Upper lobe of right lung (tissue), 1 donor: ENCODE results near the gene CCT3. TPM values are rescaled to one million over a fixed set of nuclear protein-coding genes. Genes with fewer than 3 reads are reported as not detected.

ENCODE experiments used
- ATAC-seq: fragments of 200-7000 bp; cut with Tn5 transposase; one replicate; pipeline ENCODE4 v1.9.1; 2020; ENCODE audit warnings: mild to moderate bottlenecking, moderate library complexity
- DNase-seq: peaks from one replicate; pipeline ENCODE4 v3.0.0-alpha.2; 2020
- H3K27ac ChIP-seq: fragments of 200-600 bp; one replicate; pipeline ENCODE4 v1.8.0; 2022
- H3K27me3 ChIP-seq: fragments of 200-600 bp; one replicate; pipeline ENCODE4 v1.8.0; 2022; ENCODE audit warnings: mild to moderate bottlenecking
- H3K36me3 ChIP-seq: fragments of 200-600 bp; one replicate; pipeline ENCODE4 v1.8.0; 2022
- H3K4me1 ChIP-seq: fragments of 200-600 bp; one replicate; pipeline ENCODE4 v1.8.0; 2022
- H3K4me3 ChIP-seq: fragments of 200-600 bp; one replicate; pipeline ENCODE4 v1.8.0; 2022; ENCODE audit warnings: mild to moderate bottlenecking
- H3K9me3 ChIP-seq: fragments of 200-600 bp; one replicate; pipeline ENCODE4 v1.8.0; 2022
- intact Hi-C: fragments of 100-400 bp; cut with DNase I; formaldehyde crosslinking; loops from one replicate; pipeline ENCODE4 v1.11.0; 2022
- total RNA-seq: library from RNA; stranded (reverse); fragmentation: NEBNext Ultra II Directional; extraction: Animal tissue kit (Norgen Biotek cat#: 25700); gene quantifications from one replicate; pipeline ENCODE4 v1.2.1, GENCODE V29; 2021
- TF ChIP-seq, protein P1 (sequence below): fragments of 200-600 bp; IDR thresholded peaks from one replicate; pipeline ENCODE4 v1.8.0; 2022; ENCODE audit warnings: antibody characterized with exemption
- donor health status: DM: no; HTN: yes; CAD: no; lungs with severe emphysema.

Gene CCT3
- total RNA-seq, 1 donor from 2014 or later: 120 TPM

DNA sequence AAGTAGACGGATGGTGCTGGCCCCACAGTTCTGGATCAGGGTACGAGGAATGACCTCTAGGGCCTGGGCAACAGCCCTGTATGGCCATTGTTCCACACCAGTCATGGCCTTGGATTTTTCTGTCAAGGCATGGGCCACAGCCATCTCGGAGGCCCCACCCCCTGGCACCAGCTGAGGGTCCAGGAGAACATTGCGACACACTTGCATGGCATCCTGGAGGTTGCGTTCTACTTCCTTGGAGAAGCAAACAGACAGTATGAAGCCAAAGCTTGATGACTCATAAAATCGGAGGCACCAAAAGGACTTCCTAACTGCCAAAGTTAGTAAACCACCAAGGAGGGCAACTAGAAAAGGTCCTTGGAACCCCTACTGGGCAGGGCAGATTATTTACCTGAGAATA lies 27.1 kb downstream of the CCT3 start:
- Histone ChIP-seq H3K27me3 (no peaks in the 10 kb centered on the region), H3K4me3 (no peak overlapping the region), H3K36me3 (peaks cover 90% of the 10 kb centered on the region), H3K9me3 (no peaks in the 10 kb centered on the region), H3K4me1 (no peaks in the 10 kb centered on the region), H3K27ac (no peak overlapping the region)
- ATAC-seq (no peak), DNase-seq (peak; percentile 56)
- TF ChIP-seq, protein P1, sequence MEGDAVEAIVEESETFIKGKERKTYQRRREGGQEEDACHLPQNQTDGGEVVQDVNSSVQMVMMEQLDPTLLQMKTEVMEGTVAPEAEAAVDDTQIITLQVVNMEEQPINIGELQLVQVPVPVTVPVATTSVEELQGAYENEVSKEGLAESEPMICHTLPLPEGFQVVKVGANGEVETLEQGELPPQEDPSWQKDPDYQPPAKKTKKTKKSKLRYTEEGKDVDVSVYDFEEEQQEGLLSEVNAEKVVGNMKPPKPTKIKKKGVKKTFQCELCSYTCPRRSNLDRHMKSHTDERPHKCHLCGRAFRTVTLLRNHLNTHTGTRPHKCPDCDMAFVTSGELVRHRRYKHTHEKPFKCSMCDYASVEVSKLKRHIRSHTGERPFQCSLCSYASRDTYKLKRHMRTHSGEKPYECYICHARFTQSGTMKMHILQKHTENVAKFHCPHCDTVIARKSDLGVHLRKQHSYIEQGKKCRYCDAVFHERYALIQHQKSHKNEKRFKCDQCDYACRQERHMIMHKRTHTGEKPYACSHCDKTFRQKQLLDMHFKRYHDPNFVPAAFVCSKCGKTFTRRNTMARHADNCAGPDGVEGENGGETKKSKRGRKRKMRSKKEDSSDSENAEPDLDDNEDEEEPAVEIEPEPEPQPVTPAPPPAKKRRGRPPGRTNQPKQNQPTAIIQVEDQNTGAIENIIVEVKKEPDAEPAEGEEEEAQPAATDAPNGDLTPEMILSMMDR: no peak
- intact Hi-C loops: no loop called here

DNA sequence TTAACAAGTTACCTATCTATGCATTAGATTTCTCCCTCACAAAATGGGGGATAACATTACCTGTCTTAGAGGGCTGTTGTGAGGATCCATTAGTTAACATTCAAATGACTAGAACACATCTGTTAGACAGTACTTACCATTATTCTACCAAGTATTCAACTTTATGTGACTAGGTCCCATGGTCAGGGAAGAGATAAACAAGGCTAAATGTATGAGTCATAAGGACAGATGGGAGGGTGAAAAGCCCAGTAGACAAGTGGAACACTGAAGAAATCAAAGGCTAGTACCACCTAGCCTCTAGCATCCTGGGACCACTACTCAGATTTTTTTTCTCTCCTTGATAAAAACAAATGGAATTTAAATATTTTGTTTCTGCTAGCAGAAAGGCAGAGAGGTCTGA lies 30.0 kb downstream of the CCT3 start:
- peaks cover 71% of the 10 kb centered on the region for H3K36me3 ChIP-seq
- no peaks in the 10 kb centered on the region for H3K9me3 ChIP-seq
- intact Hi-C loops: no loop called here
- ATAC-seq (no peak), DNase-seq (no peak)
- H3K27me3 ChIP-seq: no peaks in the 10 kb centered on the region
- no peak overlapping the region for H3K27ac ChIP-seq
- H3K4me3 ChIP-seq: no peak overlapping the region
- TF ChIP-seq, protein P1: no peak
- H3K4me1 ChIP-seq: no peaks in the 10 kb centered on the region

DNA sequence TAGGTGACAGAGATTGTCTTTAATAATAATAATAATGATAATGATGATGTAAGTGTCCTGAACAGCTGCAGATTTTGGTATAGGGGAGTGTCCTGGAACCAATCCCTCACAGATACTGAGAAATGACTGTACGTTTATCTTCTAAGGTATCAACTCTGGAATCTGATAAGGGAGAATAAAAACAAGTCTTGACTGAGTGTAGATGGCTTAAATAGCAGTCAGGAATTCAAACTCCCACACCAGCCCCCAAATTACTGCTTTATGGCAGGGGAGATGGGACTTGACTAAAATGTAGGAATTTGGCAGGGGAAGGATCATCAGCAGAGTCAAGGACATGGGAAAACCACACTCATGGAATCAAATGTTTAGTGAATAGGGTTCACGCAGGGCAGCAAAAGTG lies 32.9 kb downstream of the CCT3 start:
- Histone ChIP-seq H3K9me3 (no peaks in the 10 kb centered on the region), H3K27ac (no peak overlapping the region), H3K27me3 (no peaks in the 10 kb centered on the region), H3K4me3 (no peak overlapping the region), H3K4me1 (no peaks in the 10 kb centered on the region), H3K36me3 (peaks cover 42% of the 10 kb centered on the region)
- ATAC-seq: no peak
- intact Hi-C loops: no loop called here
- TF ChIP-seq, protein P1: no peak
- DNase-seq: no peak

DNA sequence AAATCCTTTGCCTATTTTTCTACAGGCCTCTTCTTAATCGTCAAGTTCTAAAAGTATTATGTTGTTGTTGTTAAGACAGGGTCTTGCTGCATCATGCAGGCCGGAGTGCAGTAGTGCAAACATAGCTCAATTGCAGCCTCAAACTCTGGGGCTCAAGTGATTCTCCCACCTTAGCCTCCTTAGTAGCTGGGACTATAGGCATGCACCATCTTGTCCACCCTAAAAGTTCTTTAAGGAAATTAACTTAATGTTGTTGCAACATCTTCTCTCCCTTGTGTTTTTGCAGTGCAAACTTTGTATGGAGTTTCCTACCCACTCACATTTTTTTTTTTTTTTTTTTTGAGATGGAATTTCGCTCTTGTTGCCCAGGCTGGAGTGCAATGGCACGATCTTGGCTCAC lies 34.9 kb downstream of the CCT3 start:
- no peak overlapping the region for H3K27ac ChIP-seq
- DNase-seq: no peak
- TF ChIP-seq, protein P1: no peak
- no peaks in the 10 kb centered on the region for H3K9me3 ChIP-seq
- H3K4me1 ChIP-seq: no peaks in the 10 kb centered on the region
- H3K36me3 ChIP-seq: peaks cover 23% of the 10 kb centered on the region
- no peak overlapping the region for H3K4me3 ChIP-seq
- H3K27me3 ChIP-seq: no peaks in the 10 kb centered on the region
- intact Hi-C loops: no loop called here
- no peak for ATAC-seq

DNA sequence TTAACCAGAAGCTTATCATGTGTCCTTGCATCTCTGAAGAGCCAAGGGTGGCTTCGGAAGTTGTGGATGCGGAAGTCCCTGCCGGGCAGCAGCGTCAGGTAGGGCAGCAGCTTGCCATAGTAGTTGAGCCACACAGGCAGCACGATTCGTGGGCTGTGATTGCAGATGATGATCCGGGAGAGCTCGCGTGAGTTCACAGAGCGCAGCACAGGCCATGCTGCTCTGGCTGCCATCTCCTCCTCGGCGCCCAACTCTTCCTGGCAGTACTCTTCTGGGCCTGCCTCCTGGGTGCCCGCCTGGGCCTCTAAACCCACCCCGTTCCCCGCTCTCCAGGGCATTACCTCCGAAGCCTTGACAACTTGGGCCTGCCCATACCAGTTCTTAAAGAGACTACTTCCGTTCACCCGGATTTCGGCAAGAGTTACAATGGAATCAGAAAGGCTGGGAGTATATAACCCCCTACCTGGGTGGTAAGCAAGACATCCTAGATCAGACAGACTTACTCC lies 39.2 kb downstream of the CCT3 start, which contains the start of gene VHLL:
Gene VHLL, minus strand, starts transcription at position 456 of the 506 bp plus-strand sequence. Its CDS starts 118 bp downstream, at position 338.
- intact Hi-C loops: no loop called here

More for the DNA sequence above, 39.2 kb downstream of the CCT3 start, which contains the start of gene VHLL:
- TF ChIP-seq, protein P1: no peak
- Histone ChIP-seq H3K4me1 (peaks cover 11% of the 10 kb centered on the region), H3K9me3 (no peaks in the 10 kb centered on the region), H3K36me3 (peaks cover 3% of the 10 kb centered on the region), H3K27me3 (no peaks in the 10 kb centered on the region), H3K4me3 (no peak within 1 kb of the TSS), H3K27ac (no peak within 1 kb of the TSS)
- ATAC-seq (no peak), DNase-seq (no peak)
